ENCODE results near the gene TRAK1.

The TRAK1 gene

GRCh38 chr3:42190701-42191442 is 99.7 kb downstream of the TRAK1 start:
- no peaks in the 10 kb centered on the region for H3K79me2 ChIP-seq (ENCODE audit: control insufficient read depth, insufficient read depth, low read length, poor library complexity)
- no peaks in the 10 kb centered on the region for H3K27me3 ChIP-seq (ENCODE audit: insufficient read depth, low read length)
- no peak overlapping the region for H3K4ac ChIP-seq (ENCODE audit: low read depth, low read length)
- no peak overlapping the region for H4K91ac ChIP-seq (ENCODE audit: low read depth, low read length)
- no peak overlapping the region for H3K27ac ChIP-seq (ENCODE audit: low read depth, low read length)
- H2BK12ac ChIP-seq (ENCODE audit: low read length), result no peak overlapping the region
- H2BK120ac ChIP-seq (ENCODE audit: insufficient read depth, low read length, poor library complexity), result no peak overlapping the region
- H3K18ac ChIP-seq (ENCODE audit: low read length), result no peak overlapping the region
- no peak overlapping the region for H3K14ac ChIP-seq (ENCODE audit: low read length)
- no peak overlapping the region for H4K8ac ChIP-seq (ENCODE audit: low read depth, low read length)
- peak; percentile 66 to 91 for DNase-seq
- no peak overlapping the region for H3K4me2 ChIP-seq (ENCODE audit: low read length)
- H3K79me1 ChIP-seq (ENCODE audit: low read length), result no peaks in the 10 kb centered on the region
- H3K9ac ChIP-seq (ENCODE audit: low read length), result no peak overlapping the region
- no CpG with 5 or more reads among the region's 11 CpGs for WGBS (ENCODE audit: extremely low coverage, insufficient coverage, insufficient read length)
- H3K36me3 ChIP-seq (ENCODE audit: control insufficient read depth in 1 of 2, insufficient read depth in 2 of 2, low read length in 2 of 2), result peaks cover 37 to 39% of the 10 kb centered on the region in 2 experiments
- H2AFZ ChIP-seq (ENCODE audit: insufficient read depth, low read length, poor library complexity), result no peak overlapping the region
- no peak overlapping the region for H3K23ac ChIP-seq (ENCODE audit: low read length)
- H2BK5ac ChIP-seq (ENCODE audit: low read depth, low read length, poor library complexity), result no peak overlapping the region
- H3K9me3 ChIP-seq (ENCODE audit: insufficient read depth, low read depth, low read length), result no peaks in the 10 kb centered on the region
- no peak overlapping the region for H3K4me3 ChIP-seq (ENCODE audit: low read depth, low read length)
- no peak overlapping the region for H2AK5ac ChIP-seq (ENCODE audit: low read length)
- H3K4me1 ChIP-seq (ENCODE audit: control insufficient read depth in 1 of 2, insufficient read depth in 2 of 2, low read length in 2 of 2), result no peaks in the 10 kb centered on the region
- H4K12ac ChIP-seq (ENCODE audit: low read depth, low read length), result no peak overlapping the region

- Histone ChIP-seq H3K27ac (ENCODE audit: low read depth, low read length) (no peak overlapping the region), H2BK120ac (ENCODE audit: insufficient read depth, low read length, poor library complexity) (no peak overlapping the region), H3K4me2 (ENCODE audit: low read length) (no peak overlapping the region), H3K79me2 (ENCODE audit: control insufficient read depth, insufficient read depth, low read length, poor library complexity) (no peaks in the 10 kb centered on the region), H2AK5ac (ENCODE audit: low read length) (no peak overlapping the region), H3K79me1 (ENCODE audit: low read length) (no peaks in the 10 kb centered on the region), H3K9me3 (ENCODE audit: insufficient read depth, low read depth, low read length) (no peaks in the 10 kb centered on the region), H3K4ac (ENCODE audit: low read depth, low read length) (no peak overlapping the region), H2BK12ac (ENCODE audit: low read length) (no peak overlapping the region), H3K36me3 (ENCODE audit: control insufficient read depth in 1 of 2, insufficient read depth in 2 of 2, low read length in 2 of 2) (peaks cover 37 to 39% of the 10 kb centered on the region in 2 experiments), H3K14ac (ENCODE audit: low read length) (no peak overlapping the region), H2BK5ac (ENCODE audit: low read depth, low read length, poor library complexity) (no peak overlapping the region), H4K8ac (ENCODE audit: low read depth, low read length) (no peak overlapping the region), H3K18ac (ENCODE audit: low read length) (peak overlapping the region; percentile 5), H3K27me3 (ENCODE audit: insufficient read depth, low read length) (no peaks in the 10 kb centered on the region), H3K23ac (ENCODE audit: low read length) (no peak overlapping the region), H4K91ac (ENCODE audit: low read depth, low read length) (no peak overlapping the region), H4K12ac (ENCODE audit: low read depth, low read length) (no peak overlapping the region), H2AFZ (ENCODE audit: insufficient read depth, low read length, poor library complexity) (no peak overlapping the region), H3K4me3 (ENCODE audit: low read depth, low read length) (no peak overlapping the region), H3K9ac (ENCODE audit: low read length) (no peak overlapping the region), H3K4me1 (ENCODE audit: control insufficient read depth in 1 of 2, insufficient read depth in 2 of 2, low read length in 2 of 2) (no peaks in the 10 kb centered on the region)
- DNase-seq, result no peak
- no CpG with 5 or more reads among the region's 4 CpGs for WGBS (ENCODE audit: extremely low coverage, insufficient coverage, insufficient read length)
Measured at GRCh38 chr3:42191443-42191747, 100.2 kb downstream of the TRAK1 start.

- H3K23ac ChIP-seq (ENCODE audit: low read length), result no peak overlapping the region
- no CpG with 5 or more reads among the region's 8 CpGs for WGBS (ENCODE audit: extremely low coverage, insufficient coverage, insufficient read length)
Measured at GRCh38 chr3:42192334-42193200, 101.4 kb downstream of the TRAK1 start.

GRCh38 chr3:42194943-42195510 is 103.9 kb downstream of the TRAK1 start:
- Histone ChIP-seq H2BK5ac (ENCODE audit: low read depth, low read length, poor library complexity) (no peak overlapping the region), H4K8ac (ENCODE audit: low read depth, low read length) (no peak overlapping the region), H3K4me3 (ENCODE audit: low read depth, low read length) (no peak overlapping the region), H2AK5ac (ENCODE audit: low read length) (no peak overlapping the region), H3K36me3 (ENCODE audit: control insufficient read depth in 1 of 2, insufficient read depth in 2 of 2, low read length in 2 of 2) (peaks cover 40 to 56% of the 10 kb centered on the region in 2 experiments), H2BK120ac (ENCODE audit: insufficient read depth, low read length, poor library complexity) (no peak overlapping the region), H3K4me2 (ENCODE audit: low read length) (no peak overlapping the region), H3K18ac (ENCODE audit: low read length) (no peak overlapping the region), H3K4me1 (ENCODE audit: control insufficient read depth in 1 of 2, insufficient read depth in 2 of 2, low read length in 2 of 2) (no peaks in the 10 kb centered on the region), H3K9ac (ENCODE audit: low read length) (no peak overlapping the region), H2AFZ (ENCODE audit: insufficient read depth, low read length, poor library complexity) (no peak overlapping the region), H4K91ac (ENCODE audit: low read depth, low read length) (no peak overlapping the region), H4K12ac (ENCODE audit: low read depth, low read length) (no peak overlapping the region), H3K9me3 (ENCODE audit: insufficient read depth, low read depth, low read length) (no peaks in the 10 kb centered on the region), H3K23ac (ENCODE audit: low read length) (no peak overlapping the region), H3K14ac (ENCODE audit: low read length) (no peak overlapping the region), H2BK12ac (ENCODE audit: low read length) (no peak overlapping the region), H3K27ac (ENCODE audit: low read depth, low read length) (no peak overlapping the region), H3K79me1 (ENCODE audit: low read length) (no peaks in the 10 kb centered on the region), H3K27me3 (ENCODE audit: insufficient read depth, low read length) (no peaks in the 10 kb centered on the region), H3K4ac (ENCODE audit: low read depth, low read length) (no peak overlapping the region), H3K79me2 (ENCODE audit: control insufficient read depth, insufficient read depth, low read length, poor library complexity) (no peaks in the 10 kb centered on the region)
- no CpG with 5 or more reads among the region's 7 CpGs for WGBS (ENCODE audit: extremely low coverage, insufficient coverage, insufficient read length)
- DNase-seq, result peak; percentile 45 to 93

More at GRCh38 chr3:42192334-42193200, 101.4 kb downstream of the TRAK1 start:
- no peaks in the 10 kb centered on the region for H3K79me2 ChIP-seq (ENCODE audit: control insufficient read depth, insufficient read depth, low read length, poor library complexity)
- no peak overlapping the region for H4K8ac ChIP-seq (ENCODE audit: low read depth, low read length)
- no peaks in the 10 kb centered on the region for H3K79me1 ChIP-seq (ENCODE audit: low read length)
- no peak overlapping the region for H3K4me2 ChIP-seq (ENCODE audit: low read length)
- no peak overlapping the region for H2AK5ac ChIP-seq (ENCODE audit: low read length)
- no peak overlapping the region for H3K27ac ChIP-seq (ENCODE audit: low read depth, low read length)
- H2BK12ac ChIP-seq (ENCODE audit: low read length), result no peak overlapping the region
- no peaks in the 10 kb centered on the region for H3K9me3 ChIP-seq (ENCODE audit: insufficient read depth, low read depth, low read length)
- H3K14ac ChIP-seq (ENCODE audit: low read length), result no peak overlapping the region
- H3K4me3 ChIP-seq (ENCODE audit: low read depth, low read length), result no peak overlapping the region
- H3K18ac ChIP-seq (ENCODE audit: low read length), result no peak overlapping the region
- H3K27me3 ChIP-seq (ENCODE audit: insufficient read depth, low read length), result no peaks in the 10 kb centered on the region
- no peaks in the 10 kb centered on the region for H3K4me1 ChIP-seq (ENCODE audit: control insufficient read depth in 1 of 2, insufficient read depth in 2 of 2, low read length in 2 of 2)
- H2AFZ ChIP-seq (ENCODE audit: insufficient read depth, low read length, poor library complexity), result no peak overlapping the region
- no peak overlapping the region for H2BK5ac ChIP-seq (ENCODE audit: low read depth, low read length, poor library complexity)
- H4K12ac ChIP-seq (ENCODE audit: low read depth, low read length), result no peak overlapping the region
- peaks cover 35 to 41% of the 10 kb centered on the region in 2 experiments for H3K36me3 ChIP-seq (ENCODE audit: control insufficient read depth in 1 of 2, insufficient read depth in 2 of 2, low read length in 2 of 2)
- peak in 1 of 2 donors; percentile 45 for DNase-seq
- no peak overlapping the region for H3K9ac ChIP-seq (ENCODE audit: low read length)
- no peak overlapping the region for H4K91ac ChIP-seq (ENCODE audit: low read depth, low read length)
- H3K4ac ChIP-seq (ENCODE audit: low read depth, low read length), result no peak overlapping the region
- H2BK120ac ChIP-seq (ENCODE audit: insufficient read depth, low read length, poor library complexity), result no peak overlapping the region

Data from trophoblast cell (in vitro differentiated cells and primary cell).